K562 treated with DMSO at 1 percent for 4 hours (cell line): Measurements from ENCODE around the gene ADGRA3. TPM values are rescaled to one million over a fixed set of nuclear protein-coding genes. Genes with fewer than 3 reads are reported as not detected.

Experiments used
- total RNA-seq: library from RNA; unstranded; fragments of 300-600 nt; gene quantifications from 2 replicates; pipeline ENCODE4 v1.2.3, GENCODE V29; 2022; ENCODE audit not compliant: insufficient read depth

Gene ADGRA3, protein sequence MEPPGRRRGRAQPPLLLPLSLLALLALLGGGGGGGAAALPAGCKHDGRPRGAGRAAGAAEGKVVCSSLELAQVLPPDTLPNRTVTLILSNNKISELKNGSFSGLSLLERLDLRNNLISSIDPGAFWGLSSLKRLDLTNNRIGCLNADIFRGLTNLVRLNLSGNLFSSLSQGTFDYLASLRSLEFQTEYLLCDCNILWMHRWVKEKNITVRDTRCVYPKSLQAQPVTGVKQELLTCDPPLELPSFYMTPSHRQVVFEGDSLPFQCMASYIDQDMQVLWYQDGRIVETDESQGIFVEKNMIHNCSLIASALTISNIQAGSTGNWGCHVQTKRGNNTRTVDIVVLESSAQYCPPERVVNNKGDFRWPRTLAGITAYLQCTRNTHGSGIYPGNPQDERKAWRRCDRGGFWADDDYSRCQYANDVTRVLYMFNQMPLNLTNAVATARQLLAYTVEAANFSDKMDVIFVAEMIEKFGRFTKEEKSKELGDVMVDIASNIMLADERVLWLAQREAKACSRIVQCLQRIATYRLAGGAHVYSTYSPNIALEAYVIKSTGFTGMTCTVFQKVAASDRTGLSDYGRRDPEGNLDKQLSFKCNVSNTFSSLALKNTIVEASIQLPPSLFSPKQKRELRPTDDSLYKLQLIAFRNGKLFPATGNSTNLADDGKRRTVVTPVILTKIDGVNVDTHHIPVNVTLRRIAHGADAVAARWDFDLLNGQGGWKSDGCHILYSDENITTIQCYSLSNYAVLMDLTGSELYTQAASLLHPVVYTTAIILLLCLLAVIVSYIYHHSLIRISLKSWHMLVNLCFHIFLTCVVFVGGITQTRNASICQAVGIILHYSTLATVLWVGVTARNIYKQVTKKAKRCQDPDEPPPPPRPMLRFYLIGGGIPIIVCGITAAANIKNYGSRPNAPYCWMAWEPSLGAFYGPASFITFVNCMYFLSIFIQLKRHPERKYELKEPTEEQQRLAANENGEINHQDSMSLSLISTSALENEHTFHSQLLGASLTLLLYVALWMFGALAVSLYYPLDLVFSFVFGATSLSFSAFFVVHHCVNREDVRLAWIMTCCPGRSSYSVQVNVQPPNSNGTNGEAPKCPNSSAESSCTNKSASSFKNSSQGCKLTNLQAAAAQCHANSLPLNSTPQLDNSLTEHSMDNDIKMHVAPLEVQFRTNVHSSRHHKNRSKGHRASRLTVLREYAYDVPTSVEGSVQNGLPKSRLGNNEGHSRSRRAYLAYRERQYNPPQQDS (N-terminal part only)
- not detected in 2 replicates for total RNA-seq

DNA sequence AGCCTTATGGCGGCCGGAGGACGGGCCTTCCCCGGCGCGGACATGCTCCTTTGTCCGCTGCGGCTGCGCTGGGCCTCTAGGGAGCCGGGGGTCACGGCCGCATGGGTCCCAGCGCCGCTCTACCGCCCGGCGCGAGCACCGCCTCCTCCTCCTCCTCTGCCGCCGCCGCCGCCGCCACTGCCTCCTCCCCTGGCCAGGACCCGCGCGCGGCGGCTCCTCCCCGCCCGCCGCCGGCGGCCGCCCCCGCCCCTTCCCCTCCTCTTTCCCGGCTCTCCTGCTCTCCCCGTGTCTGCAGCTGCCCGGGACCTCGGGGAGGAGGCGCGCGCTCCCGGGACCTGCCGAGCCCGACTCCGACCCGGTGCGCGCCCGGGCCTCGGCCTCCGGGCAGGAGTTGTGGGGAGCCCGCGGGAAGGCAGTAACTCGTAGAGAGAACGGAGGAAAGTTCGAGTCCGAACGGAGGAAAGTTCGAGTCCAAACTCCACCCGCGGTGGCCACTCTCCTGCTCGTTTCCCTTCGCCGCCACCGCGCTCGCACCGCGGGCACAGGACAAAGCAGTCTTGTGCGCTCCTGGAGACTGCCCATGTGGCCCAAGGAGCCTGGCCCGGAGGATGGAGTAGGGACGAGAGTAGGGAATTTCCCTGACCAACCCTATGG lies at the start of gene ADGRA3:
TSS of gene ADGRA3 (minus strand) at position 179 of the 654 bp plus-strand sequence. CDS start 282 bp downstream, outside the sequence.

Other genes with a start within 250 kb of the ADGRA3 start
- not detected in 2 replicates for gene GBA3, start 176.9 kb upstream of the ADGRA3 start, total RNA-seq